NCI-H1417 (cell line): ENCODE results near the gene FADS1.
A peak's percentile ranks its signal among the peaks of the same experiment; 100 is the strongest.

Experiments used
- DNase-seq, 3 experiments: peaks; one replicate each; lab custom pipeline; 2025; lab: John Stamatoyannopoulos, UW

Gene FADS1

GRCh38 chr11:61846362-61847020 lies 29.7 kb upstream of the FADS1 start:
- no peak for DNase-seq

DNA sequence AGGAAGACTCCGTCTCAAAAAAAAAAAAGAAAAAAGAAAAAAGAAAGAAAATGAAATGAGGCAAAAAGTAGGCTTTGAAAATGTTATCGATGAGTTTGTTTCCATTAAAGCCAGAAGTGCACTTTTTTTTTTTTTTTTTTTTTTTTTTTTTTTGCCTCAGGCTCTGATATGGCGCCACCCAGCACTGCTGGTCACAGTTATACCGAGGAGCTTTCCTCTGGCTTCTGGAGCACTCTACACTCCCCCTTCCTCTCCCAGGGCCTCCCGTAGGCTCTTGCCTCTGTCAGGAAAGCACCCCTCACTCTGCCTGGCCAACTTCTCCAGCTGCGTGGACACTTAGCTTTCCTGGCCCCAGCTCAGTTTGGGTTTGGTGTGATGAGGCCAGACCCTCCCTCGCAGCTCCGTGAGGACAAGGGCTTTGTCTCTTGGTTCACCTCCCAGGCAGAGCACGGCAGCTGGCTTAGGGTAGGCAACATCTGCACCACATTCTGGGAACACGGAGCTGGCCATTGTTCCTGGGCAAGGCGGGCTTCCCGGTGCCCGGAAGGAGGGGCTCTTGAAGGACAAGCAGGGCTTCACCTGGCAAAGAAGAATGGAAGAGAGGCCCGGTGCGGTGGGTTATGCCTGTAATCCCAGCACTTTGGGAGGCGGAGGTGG lies 28.2 kb upstream of the FADS1 start:
- DNase-seq = no peak

- DNase-seq = no peak
Observed at GRCh38 chr11:61842528-61842820, 25.7 kb upstream of the FADS1 start.

DNA sequence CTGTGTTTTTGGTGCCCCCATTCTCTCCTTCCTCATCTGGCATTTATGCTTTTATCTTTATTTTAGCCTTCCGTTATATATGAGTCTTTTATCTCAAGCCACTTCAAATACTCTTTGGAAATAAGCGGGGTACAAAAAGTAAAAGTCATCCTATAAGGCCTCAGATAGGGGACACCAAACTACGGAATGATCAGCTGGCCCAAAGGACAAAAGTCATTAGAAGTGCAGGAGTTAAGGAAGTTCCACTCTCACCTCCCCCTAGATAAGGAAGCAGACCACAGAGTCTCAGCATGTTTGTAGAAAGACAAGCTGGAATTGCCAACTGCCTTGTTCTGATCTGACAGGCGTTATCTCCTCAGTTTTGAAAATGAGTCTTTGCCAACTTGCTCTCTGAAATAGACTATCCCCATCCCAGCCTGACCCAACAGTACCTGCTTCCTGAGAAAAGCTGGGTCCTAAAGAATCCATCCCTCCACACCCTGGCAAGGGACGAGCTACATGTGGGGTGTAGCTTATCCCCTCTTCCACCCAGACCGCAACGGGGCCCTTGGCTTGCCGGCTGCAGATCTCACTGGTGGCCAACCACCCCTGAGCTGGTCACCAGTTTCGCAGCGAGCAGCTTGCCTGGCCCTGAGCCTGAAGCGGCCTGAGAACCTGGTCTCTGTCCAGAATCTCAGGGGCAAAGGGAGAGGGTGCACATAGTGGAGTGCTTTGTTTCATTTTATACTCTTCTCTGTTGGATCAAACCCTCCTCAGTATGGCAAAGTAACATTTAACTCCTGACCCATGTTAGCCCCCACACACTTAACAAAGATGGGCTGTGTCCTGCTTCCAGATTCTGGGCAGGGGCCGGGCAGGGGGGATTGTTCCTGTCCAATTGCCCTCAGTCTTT lies 25.1 kb upstream of the FADS1 start:
- DNase-seq = no peak

GRCh38 chr11:61840371-61840770 lies 23.6 kb upstream of the FADS1 start:
- no peak for DNase-seq

DNA sequence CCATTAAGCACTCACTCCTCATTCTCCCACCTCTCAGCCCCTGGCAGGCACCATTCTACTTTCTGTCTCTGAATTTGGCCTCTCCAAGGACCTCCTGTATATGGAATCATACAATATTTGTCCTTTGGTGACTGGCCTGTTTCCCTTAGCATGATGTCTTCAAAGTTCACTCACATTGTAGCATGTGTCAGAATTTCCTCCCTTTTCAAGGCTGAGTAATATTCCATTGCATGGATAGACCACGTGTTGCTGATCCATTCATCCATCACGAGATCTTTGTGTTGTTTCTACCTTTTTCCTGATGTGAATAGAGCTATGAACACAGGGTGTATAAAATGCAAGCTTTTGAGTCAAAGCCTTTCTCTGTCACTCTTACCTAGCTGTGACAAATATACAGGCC lies 22.9 kb upstream of the FADS1 start:
- no peak for DNase-seq

GRCh38 chr11:61838921-61839320 lies 22.1 kb upstream of the FADS1 start:
- DNase-seq = no peak

DNA sequence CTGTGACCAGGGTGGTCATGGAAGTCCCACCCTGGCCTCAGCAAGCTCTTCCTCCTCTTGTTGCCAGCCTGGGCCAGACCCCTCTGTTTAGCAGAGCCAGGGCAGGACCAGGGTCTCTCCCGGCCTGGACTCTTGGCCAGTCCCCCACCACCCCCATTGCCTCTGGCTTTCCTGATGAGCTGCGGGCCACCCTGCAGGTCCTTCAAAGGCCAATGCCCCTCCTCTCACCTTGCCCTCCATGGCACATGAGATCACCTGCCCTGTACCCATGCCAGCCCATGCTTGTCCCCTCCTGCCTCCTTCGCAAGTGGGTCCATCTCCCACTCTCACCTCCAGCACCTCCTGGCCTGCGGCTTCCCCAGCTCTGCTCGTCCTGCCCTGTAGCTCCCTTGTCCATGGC lies 21.7 kb upstream of the FADS1 start:
- DNase-seq = no peak

DNA sequence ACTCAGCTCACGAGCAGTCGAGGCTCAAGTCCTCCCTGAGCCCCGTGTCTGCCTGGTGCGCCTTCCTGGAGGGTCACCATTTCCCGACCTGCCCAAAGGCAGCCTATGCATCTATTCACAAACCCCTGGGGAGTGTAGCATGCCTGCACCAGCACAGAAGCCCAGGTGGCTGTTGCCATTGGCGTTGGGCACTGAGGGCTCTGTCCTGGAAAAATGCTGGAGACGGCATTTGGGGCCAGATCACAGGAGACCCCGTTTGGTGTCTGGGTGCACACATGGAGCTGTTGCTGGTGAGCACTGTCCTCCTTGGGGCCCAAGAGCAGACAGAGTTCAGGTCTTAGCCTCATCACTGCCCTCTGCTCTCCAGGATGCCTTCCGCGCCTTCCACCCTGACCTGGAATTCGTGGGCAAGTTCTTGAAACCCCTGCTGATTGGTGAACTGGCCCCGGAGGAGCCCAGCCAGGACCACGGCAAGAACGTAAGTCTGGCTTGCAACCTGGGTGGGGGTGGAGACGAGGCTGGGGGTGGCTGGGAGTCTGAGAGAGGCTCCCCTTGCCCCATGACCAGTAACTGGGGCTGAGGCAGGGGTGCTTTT lies 20.7 kb upstream of the FADS1 start:
- no peak for DNase-seq

DNA sequence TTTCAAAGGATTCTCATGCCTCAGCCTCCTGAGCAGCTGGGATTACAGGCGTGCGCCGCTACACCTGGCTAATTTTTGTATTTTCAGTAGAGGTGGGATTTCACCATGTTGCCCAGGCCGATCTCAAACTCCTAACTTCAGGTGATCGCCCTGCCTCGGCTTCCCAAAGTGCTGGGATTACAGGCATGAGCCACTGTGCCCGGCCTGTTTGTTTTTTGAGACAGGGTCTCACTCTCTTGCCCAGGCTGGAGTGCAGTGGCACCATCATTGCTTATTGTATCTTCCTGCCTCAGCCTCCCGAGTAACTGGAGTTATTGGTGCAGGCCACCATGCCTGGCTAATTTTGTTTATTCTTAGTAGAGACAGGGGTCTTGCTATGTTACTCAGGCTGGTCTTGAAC lies 19.4 kb upstream of the FADS1 start:
- DNase-seq = no peak

- DNase-seq = no peak
Observed at GRCh38 chr11:61834278-61835048, 17.7 kb upstream of the FADS1 start.

GRCh38 chr11:61833926-61834277 lies 17.1 kb upstream of the FADS1 start:
- DNase-seq = no peak

GRCh38 chr11:61833471-61833870 lies 16.7 kb upstream of the FADS1 start:
- DNase-seq = no peak

DNA sequence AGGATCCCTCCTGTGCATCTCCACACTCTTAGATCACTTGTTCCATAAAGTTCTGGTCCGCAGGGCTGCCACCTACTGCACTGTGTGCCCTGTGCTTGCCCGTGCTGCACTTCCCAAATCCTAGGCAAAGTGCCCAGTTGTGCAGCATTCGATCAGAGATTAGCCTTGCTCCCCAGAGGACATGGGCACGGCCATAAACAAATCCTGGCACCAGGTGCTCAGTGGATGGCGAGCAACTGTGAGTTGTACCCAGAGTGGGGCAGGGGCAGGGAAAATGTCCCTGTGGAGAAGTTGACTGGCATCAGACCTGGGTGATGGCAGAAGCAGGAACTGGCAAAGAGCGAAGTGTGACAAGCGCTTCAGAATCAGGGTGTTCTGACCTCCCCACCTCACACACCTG lies 16.0 kb upstream of the FADS1 start:
- DNase-seq = no peak

DNA sequence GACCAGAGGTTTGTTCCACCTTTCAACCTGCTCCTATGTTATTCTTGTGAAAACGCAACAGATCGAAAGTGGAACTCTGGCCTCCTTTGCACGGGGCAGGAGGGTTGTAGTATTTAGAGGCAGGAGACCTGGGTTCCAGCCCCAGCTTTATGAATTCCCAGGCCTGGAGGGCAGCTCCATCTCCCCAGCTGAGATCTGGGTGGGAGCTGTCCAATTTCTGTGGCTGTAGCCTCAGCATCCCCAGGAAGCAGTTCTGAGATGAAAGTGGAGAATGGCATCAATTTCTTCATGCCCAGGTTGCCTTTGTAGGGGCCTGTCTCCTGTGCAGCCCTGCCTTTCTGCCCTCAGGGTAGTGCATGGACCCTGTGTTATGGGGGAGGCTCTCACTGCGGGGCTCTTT lies 15.4 kb upstream of the FADS1 start:
- no peak for DNase-seq

DNA sequence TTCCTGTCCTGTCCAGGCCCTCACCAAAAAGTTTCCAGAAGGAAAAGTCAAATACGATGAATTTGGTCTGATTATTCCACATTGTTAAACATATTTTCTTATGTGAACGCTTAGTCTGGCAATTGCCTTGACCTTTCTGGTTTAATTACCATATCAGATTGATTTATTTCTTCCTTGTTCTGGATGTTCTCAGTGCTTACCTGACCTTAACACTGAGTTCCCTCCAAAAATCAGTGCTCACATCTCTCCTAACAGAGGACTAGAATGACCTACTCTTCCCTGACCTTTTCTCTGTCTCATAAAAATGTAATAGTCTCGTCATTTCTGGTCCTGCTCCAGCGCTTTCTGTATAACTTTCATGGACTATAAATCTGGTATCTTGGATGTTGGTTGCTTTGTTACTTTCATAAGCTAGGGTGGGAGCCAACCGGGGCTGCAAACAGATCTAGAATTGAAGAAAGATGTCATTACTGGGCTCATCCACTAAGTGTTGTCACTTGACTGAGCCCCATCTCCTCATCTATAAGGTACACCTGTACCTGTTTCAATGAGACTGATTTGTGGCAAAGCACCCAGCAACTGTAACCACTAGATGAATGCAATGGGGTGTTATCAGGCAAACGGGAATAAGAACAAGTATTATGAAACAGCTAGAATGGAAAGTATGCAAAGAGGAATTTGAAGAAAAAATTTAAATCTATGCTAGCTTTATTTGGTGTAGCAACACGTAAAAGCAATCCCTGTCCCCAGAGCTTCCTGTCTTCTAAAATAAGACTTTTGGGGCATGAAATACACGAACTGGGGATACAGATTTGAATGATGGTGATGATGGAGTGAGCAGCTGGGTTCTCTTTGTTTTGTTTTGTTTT lies 13.7 kb upstream of the FADS1 start:
- no peak for DNase-seq

- DNase-seq = no peak
Observed at GRCh38 chr11:61829806-61830205, 13.0 kb upstream of the FADS1 start.

GRCh38 chr11:61828629-61829407 lies 12.0 kb upstream of the FADS1 start:
- DNase-seq = peak; percentile 47 to 79 (median 79)

DNA sequence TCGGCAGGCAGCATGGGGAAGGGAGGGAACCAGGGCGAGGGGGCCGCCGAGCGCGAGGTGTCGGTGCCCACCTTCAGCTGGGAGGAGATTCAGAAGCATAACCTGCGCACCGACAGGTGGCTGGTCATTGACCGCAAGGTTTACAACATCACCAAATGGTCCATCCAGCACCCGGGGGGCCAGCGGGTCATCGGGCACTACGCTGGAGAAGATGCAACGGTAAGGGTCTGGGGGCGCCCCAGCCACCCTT lies 11.5 kb upstream of the FADS1 start:
- DNase-seq = no peak

DNA sequence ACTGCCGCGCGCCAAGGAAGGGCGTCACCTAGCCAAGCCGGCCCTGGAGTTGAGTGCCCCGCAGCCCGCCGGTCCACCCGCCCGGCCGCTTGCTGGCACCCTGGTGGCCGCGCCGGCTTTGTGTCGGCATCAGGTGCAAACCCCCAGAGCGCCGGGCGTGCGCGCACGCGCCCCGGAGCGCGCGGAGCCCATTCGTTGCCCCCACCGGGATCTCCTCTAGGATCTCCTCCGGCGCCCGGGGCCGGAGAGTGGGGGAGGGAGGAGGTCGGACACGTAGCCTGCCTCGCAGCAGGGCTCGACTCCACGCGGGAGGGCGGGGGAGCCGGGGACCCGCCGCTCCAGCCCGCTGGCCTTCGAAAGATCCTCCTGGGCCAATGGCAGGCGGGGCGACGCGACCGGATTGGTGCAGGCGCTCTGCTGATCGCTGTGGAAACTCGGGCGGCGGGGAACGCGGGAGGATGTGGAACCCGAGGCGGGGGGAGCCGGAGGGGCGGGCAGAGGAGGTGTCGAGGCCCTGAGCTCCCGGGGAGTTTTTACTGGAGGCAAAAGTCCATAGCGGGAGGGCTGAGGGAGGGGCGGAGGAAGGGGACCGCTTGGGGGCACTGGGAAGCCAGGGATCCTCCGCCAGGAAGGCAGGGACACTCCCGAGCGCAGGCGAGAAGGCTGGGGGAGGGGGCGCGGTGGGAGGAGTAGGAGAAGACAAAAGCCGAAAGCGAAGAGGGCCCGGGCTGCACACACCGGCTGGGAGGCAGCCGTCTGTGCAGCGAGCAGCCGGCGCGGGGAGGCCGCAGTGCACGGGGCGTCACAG lies 11.0 kb upstream of the FADS1 start, which contains the start of gene FADS2:
TSS of gene FADS2 (plus strand) at position 730 of the 808 bp plus-strand sequence. CDS start 91 bp downstream, outside the sequence.
- DNase-seq = peak; percentile 95 to 99 (median 99)
